HG02973 (cell line): ENCODE results near the gene CHRNA1.

Experiments
- ATAC-seq: cut with Tn5 transposase; IDR thresholded peaks from one replicate; pipeline ENCODE4 v1.9.1; 2021; ENCODE audit warnings: moderate library complexity; ENCODE audit not compliant: unreplicated experiment

CHRNA1 gene

GRCh38 chr2:174761837-174762236 lies 2.4 kb downstream of the CHRNA1 start:
- ATAC-seq, result no peak

GRCh38 chr2:174760845-174761473 lies 3.3 kb downstream of the CHRNA1 start:
- ATAC-seq, result no peak

- no peak for ATAC-seq
These were observed 4.7 kb downstream of the CHRNA1 start for GRCh38 chr2:174759381-174760065.

- no peak for ATAC-seq
These were observed 7.5 kb downstream of the CHRNA1 start for GRCh38 chr2:174756743-174757142.

- peak; percentile 27 for ATAC-seq
These were observed 11.1 kb downstream of the CHRNA1 start for GRCh38 chr2:174753038-174753633.

- peak; percentile 76 for ATAC-seq
These were observed 11.8 kb downstream of the CHRNA1 start for GRCh38 chr2:174752403-174753037.

- peak; percentile 40 for ATAC-seq
These were observed 13.3 kb downstream of the CHRNA1 start for GRCh38 chr2:174750923-174751441.

- ATAC-seq, result no peak
These were observed 14.5 kb downstream of the CHRNA1 start for GRCh38 chr2:174749793-174750192.

- ATAC-seq, result no peak
These were observed 15.3 kb downstream of the CHRNA1 start for GRCh38 chr2:174748948-174749347.

GRCh38 chr2:174745142-174745541 lies 19.1 kb downstream of the CHRNA1 start:
- ATAC-seq, result no peak

- no peak for ATAC-seq
These were observed 20.2 kb downstream of the CHRNA1 start for GRCh38 chr2:174744111-174744510.

- no peak for ATAC-seq
These were observed 23.6 kb downstream of the CHRNA1 start for GRCh38 chr2:174740721-174741120.

- no peak for ATAC-seq
These were observed 25.4 kb downstream of the CHRNA1 start for GRCh38 chr2:174738841-174739240.

- ATAC-seq, result no peak
These were observed 32.7 kb downstream of the CHRNA1 start for GRCh38 chr2:174731546-174731945.

- no peak for ATAC-seq
These were observed 33.6 kb downstream of the CHRNA1 start for GRCh38 chr2:174730698-174731018.

- no peak for ATAC-seq
These were observed 34.2 kb downstream of the CHRNA1 start for GRCh38 chr2:174729797-174730697.

GRCh38 chr2:174728096-174728495 lies 36.2 kb downstream of the CHRNA1 start:
- no peak for ATAC-seq

- ATAC-seq, result no peak
These were observed 38.1 kb downstream of the CHRNA1 start for GRCh38 chr2:174726212-174726611.

- ATAC-seq, result no peak
These were observed 41.2 kb downstream of the CHRNA1 start for GRCh38 chr2:174722942-174723592.

- ATAC-seq, result no peak
These were observed 45.3 kb downstream of the CHRNA1 start for GRCh38 chr2:174719016-174719415.
